NCI-H146 (cell line): ENCODE measurements around the gene ID1.
A peak's percentile ranks its signal among the peaks of the same experiment; 100 is the strongest.
"Not testable (repeated sequence)": the region's sequence is repeated elsewhere in the genome, so short reads cannot be mapped to it uniquely, and the experiment has no call there.

Experiments
- DNase-seq: peaks from one replicate; lab custom pipeline; 2025; lab: John Stamatoyannopoulos, UW

The ID1 gene

GRCh38 chr20:31638317-31638716, 33.2 kb downstream of the ID1 start:
- no peak for DNase-seq

- DNase-seq, result no peak
Measured at GRCh38 chr20:31638816-31639215, 33.7 kb downstream of the ID1 start.

GRCh38 chr20:31640259-31640658, 35.2 kb downstream of the ID1 start:
- DNase-seq, result no peak

GRCh38 chr20:31641391-31641790, 36.3 kb downstream of the ID1 start:
- no peak for DNase-seq

- no peak for DNase-seq
Measured at GRCh38 chr20:31642837-31643236, 37.7 kb downstream of the ID1 start.

- DNase-seq, result no peak
Measured at GRCh38 chr20:31643522-31643921, 38.4 kb downstream of the ID1 start.

GRCh38 chr20:31644701-31645100, 39.6 kb downstream of the ID1 start:
- DNase-seq, result peak; percentile 84

GRCh38 chr20:31648104-31648503, 43.0 kb downstream of the ID1 start:
- DNase-seq, result not testable (repeated sequence)

GRCh38 chr20:31652917-31653396, 47.9 kb downstream of the ID1 start:
- DNase-seq, result no peak

GRCh38 chr20:31653561-31653960, 48.5 kb downstream of the ID1 start:
- no peak for DNase-seq

GRCh38 chr20:31654534-31654933, 49.4 kb downstream of the ID1 start:
- no peak for DNase-seq
